Stimulated activated naive CD8-positive, alpha-beta T cell treated with anti-CD3 and anti-CD28 coated beads, Interleukin-15, amount 100 ng/mL, for 72 hours (primary cell): ENCODE data around the gene GRB10.

ENCODE experiments used
- ATAC-seq: fragments of 150-1000 bp; cut with Tn5 transposase; 2 replicates; pipeline ENCODE4 v1.10.0; 2021; ENCODE audit warnings: mild to moderate bottlenecking, moderate library complexity
- DNase-seq, 2 donors: peaks; one replicate each; pipeline ENCODE4 v3.0.0; 2021 to 2022
- H3K27ac Mint-ChIP-seq, 2 donors: one replicate each; pipeline ENCODE4 v1.8.0; 2022; ENCODE audit warnings: mild to moderate bottlenecking in 2 of 2, mixed read lengths in 2 of 2, moderate library complexity in 2 of 2
- H3K27me3 Mint-ChIP-seq: one replicate; pipeline ENCODE4 v1.8.0; 2022; ENCODE audit warnings: mixed read lengths
- H3K4me1 Mint-ChIP-seq: one replicate; pipeline ENCODE4 v1.8.0; 2022; ENCODE audit warnings: mild to moderate bottlenecking, mixed read lengths
- H3K4me3 Mint-ChIP-seq, 2 donors: one replicate each; pipeline ENCODE4 v1.8.0; 2022; ENCODE audit warnings: mild to moderate bottlenecking in 2 of 2, mixed read lengths in 2 of 2, moderate library complexity in 1 of 2
- H3K9me3 Mint-ChIP-seq, 2 donors: one replicate each; pipeline ENCODE4 v1.8.0; 2022; ENCODE audit warnings: mixed read lengths in 2 of 2

The GRB10 gene

GRCh38 chr7:50614721-50615518 lies 167.8 kb downstream of the GRB10 start:
- peaks cover 14% of the 10 kb centered on the region for H3K27me3 Mint-ChIP-seq
- no peak overlapping the region for H3K27ac Mint-ChIP-seq
- ATAC-seq, result peak; percentile 37
- no peak overlapping the region for H3K4me3 Mint-ChIP-seq
- H3K4me1 Mint-ChIP-seq, result peaks cover 20% of the 10 kb centered on the region
- H3K9me3 Mint-ChIP-seq, result no peaks in the 10 kb centered on the region
- no peak for DNase-seq

- peaks cover 0 to 3% of the 10 kb centered on the region in 2 donors for H3K9me3 Mint-ChIP-seq
- no peak overlapping the region for H3K27ac Mint-ChIP-seq
- DNase-seq (no peak), ATAC-seq (no peak)
- H3K4me1 Mint-ChIP-seq, result peaks cover 27% of the 10 kb centered on the region
- no peak overlapping the region for H3K4me3 Mint-ChIP-seq
- peaks cover 14% of the 10 kb centered on the region for H3K27me3 Mint-ChIP-seq
These were observed 169.2 kb downstream of the GRB10 start for GRCh38 chr7:50613473-50613872.

- Mint-ChIP-seq H3K27ac (peak overlapping the region in 1 of 2 donors; percentile 27), H3K4me1 (peaks cover 34% of the 10 kb centered on the region), H3K9me3 (peaks cover 5 to 11% of the 10 kb centered on the region in 2 donors), H3K27me3 (peaks cover 14% of the 10 kb centered on the region), H3K4me3 (no peak overlapping the region)
- no peak for ATAC-seq
- DNase-seq, result no peak
These were observed 170.0 kb downstream of the GRB10 start for GRCh38 chr7:50612704-50613103.

GRCh38 chr7:50610521-50611277 lies 172.0 kb downstream of the GRB10 start:
- DNase-seq (peak; percentile 37 to 63), ATAC-seq (peak; percentile 93)
- peaks cover 38% of the 10 kb centered on the region for H3K4me1 Mint-ChIP-seq
- H3K27ac Mint-ChIP-seq, result peak overlapping the region in 1 of 2 donors; percentile 36
- H3K27me3 Mint-ChIP-seq, result peaks cover 14% of the 10 kb centered on the region
- no peak overlapping the region for H3K4me3 Mint-ChIP-seq
- H3K9me3 Mint-ChIP-seq, result peaks cover 6 to 13% of the 10 kb centered on the region in 2 donors

- peaks cover 13% of the 10 kb centered on the region for H3K27me3 Mint-ChIP-seq
- no peak for ATAC-seq
- H3K9me3 Mint-ChIP-seq, result peaks cover 6 to 13% of the 10 kb centered on the region in 2 donors
- H3K4me3 Mint-ChIP-seq, result no peak overlapping the region
- H3K27ac Mint-ChIP-seq, result no peak overlapping the region
- peaks cover 32% of the 10 kb centered on the region for H3K4me1 Mint-ChIP-seq
- no peak for DNase-seq
These were observed 174.3 kb downstream of the GRB10 start for GRCh38 chr7:50608196-50608906.

GRCh38 chr7:50607524-50608125 lies 175.1 kb downstream of the GRB10 start:
- no peak overlapping the region for H3K4me3 Mint-ChIP-seq
- peaks cover 5% of the 10 kb centered on the region for H3K27me3 Mint-ChIP-seq
- ATAC-seq, result no peak
- no peak for DNase-seq
- peaks cover 32% of the 10 kb centered on the region for H3K4me1 Mint-ChIP-seq
- H3K27ac Mint-ChIP-seq, result no peak overlapping the region
- peaks cover 6 to 13% of the 10 kb centered on the region in 2 donors for H3K9me3 Mint-ChIP-seq

GRCh38 chr7:50605059-50605458 lies 177.6 kb downstream of the GRB10 start:
- ATAC-seq (peak; percentile 54), DNase-seq (no peak)
- H3K9me3 Mint-ChIP-seq, result peaks cover 6 to 13% of the 10 kb centered on the region in 2 donors
- H3K27ac Mint-ChIP-seq, result no peak overlapping the region
- H3K4me3 Mint-ChIP-seq, result no peak overlapping the region
- H3K4me1 Mint-ChIP-seq, result peaks cover 19% of the 10 kb centered on the region
- H3K27me3 Mint-ChIP-seq, result no peaks in the 10 kb centered on the region

- H3K9me3 Mint-ChIP-seq, result peaks cover 6 to 9% of the 10 kb centered on the region in 2 donors
- H3K27ac Mint-ChIP-seq, result no peak overlapping the region
- no peaks in the 10 kb centered on the region for H3K27me3 Mint-ChIP-seq
- no peak for ATAC-seq
- peaks cover 9% of the 10 kb centered on the region for H3K4me1 Mint-ChIP-seq
- DNase-seq, result no peak
- no peak overlapping the region for H3K4me3 Mint-ChIP-seq
These were observed 179.4 kb downstream of the GRB10 start for GRCh38 chr7:50603287-50603686.

GRCh38 chr7:50599385-50599784 lies 183.3 kb downstream of the GRB10 start:
- DNase-seq, result no peak
- no peak for ATAC-seq
- no peak overlapping the region for H3K4me3 Mint-ChIP-seq
- H3K9me3 Mint-ChIP-seq, result no peaks in the 10 kb centered on the region
- peak overlapping the region in 1 of 2 donors; percentile 12 for H3K27ac Mint-ChIP-seq
- no peaks in the 10 kb centered on the region for H3K27me3 Mint-ChIP-seq
- H3K4me1 Mint-ChIP-seq, result peaks cover 20% of the 10 kb centered on the region

GRCh38 chr7:50598460-50599343 lies 184.0 kb downstream of the GRB10 start:
- Mint-ChIP-seq H3K9me3 (no peaks in the 10 kb centered on the region), H3K27me3 (no peaks in the 10 kb centered on the region), H3K27ac (no peak overlapping the region), H3K4me1 (peaks cover 23% of the 10 kb centered on the region), H3K4me3 (no peak overlapping the region)
- no peak for ATAC-seq
- DNase-seq, result no peak

- H3K4me3 Mint-ChIP-seq, result no peak overlapping the region
- no peak for DNase-seq
- H3K27me3 Mint-ChIP-seq, result peaks cover 9% of the 10 kb centered on the region
- ATAC-seq, result no peak
- peaks cover 23% of the 10 kb centered on the region for H3K4me1 Mint-ChIP-seq
- H3K27ac Mint-ChIP-seq, result no peak overlapping the region
- no peaks in the 10 kb centered on the region for H3K9me3 Mint-ChIP-seq
These were observed 186.2 kb downstream of the GRB10 start for GRCh38 chr7:50596484-50596883.

GRCh38 chr7:50595491-50596102 lies 187.1 kb downstream of the GRB10 start:
- Mint-ChIP-seq H3K4me3 (no peak overlapping the region), H3K27me3 (peaks cover 12% of the 10 kb centered on the region), H3K27ac (peak overlapping the region in 1 of 2 donors; percentile 57)

GRCh38 chr7:50594734-50595485 lies 187.8 kb downstream of the GRB10 start:
- Mint-ChIP-seq H3K4me3 (peak overlapping the region; percentile 38 to 69), H3K9me3 (no peaks in the 10 kb centered on the region), H3K27me3 (peaks cover 18% of the 10 kb centered on the region), H3K27ac (peak overlapping the region in 1 of 2 donors; percentile 57), H3K4me1 (peaks cover 23% of the 10 kb centered on the region)
- DNase-seq (no peak), ATAC-seq (peak; percentile 87)

More at GRCh38 chr7:50595491-50596102, 187.1 kb downstream of the GRB10 start:
- ATAC-seq (peak; percentile 72), DNase-seq (peak in 1 of 2 donors; percentile 28)
- Mint-ChIP-seq H3K9me3 (no peaks in the 10 kb centered on the region), H3K4me1 (peaks cover 23% of the 10 kb centered on the region)
